Nephron (organoid): ENCODE results near the gene ENGASE.

ENCODE experiments used
- H3K27ac Mint-ChIP-seq, 3 experiments: 2 replicates each; pipeline ENCODE4 v1.8.0; 2020; ENCODE audit warnings: mixed read lengths in 3 of 3, mild to moderate bottlenecking in 2 of 3, moderate library complexity in 1 of 3
- H3K27me3 Mint-ChIP-seq: 2 replicates; pipeline ENCODE4 v1.8.0; 2021; ENCODE audit warnings: low read depth, mild to moderate bottlenecking, moderate library complexity, mixed read lengths
- H3K36me3 Mint-ChIP-seq: 2 replicates; pipeline ENCODE4 v1.8.0; 2020; ENCODE audit warnings: low read depth, mixed read lengths
- H3K4me1 Mint-ChIP-seq: 2 replicates; pipeline ENCODE4 v1.8.0; 2020; ENCODE audit warnings: mixed read lengths
- H3K4me3 Mint-ChIP-seq, 3 experiments: 2 replicates each; pipeline ENCODE4 v1.8.0; 2020; ENCODE audit warnings: mild to moderate bottlenecking in 3 of 3, mixed read lengths in 3 of 3, moderate library complexity in 2 of 3
- H3K9me3 Mint-ChIP-seq: 2 replicates; pipeline ENCODE4 v1.8.0; 2020; ENCODE audit warnings: mixed read lengths
- TF ChIP-seq, protein P1 (sequence below), 3 experiments: fragments of 200-600 bp; sonication (generic); IDR thresholded peaks; one replicate each; pipeline ENCODE4 v1.5.0; 2021; ENCODE audit warnings: antibody characterized with exemption in 3 of 3; ENCODE audit not compliant: unreplicated experiment in 3 of 3

Gene ENGASE

DNA sequence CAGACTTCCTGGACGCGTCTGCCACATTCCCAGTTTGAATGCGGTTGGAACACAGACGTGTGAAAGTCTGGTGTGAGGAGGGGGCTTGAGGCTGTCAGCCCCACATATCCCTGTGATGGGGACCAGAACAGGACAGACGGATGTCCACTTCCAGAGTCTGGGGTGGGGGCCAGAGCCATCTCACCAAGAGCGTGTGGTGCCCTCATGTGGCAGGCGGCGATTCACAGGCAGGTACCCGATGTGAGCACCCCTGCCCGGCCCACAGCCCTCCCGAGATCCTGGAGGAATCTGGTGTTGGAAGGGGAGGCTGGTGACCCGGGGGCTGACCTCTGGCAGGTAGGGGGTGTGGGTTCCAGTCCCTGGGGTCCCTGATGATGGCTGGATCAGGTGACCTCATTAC lies 51.5 kb downstream of the ENGASE start:
- TF ChIP-seq, protein P1, sequence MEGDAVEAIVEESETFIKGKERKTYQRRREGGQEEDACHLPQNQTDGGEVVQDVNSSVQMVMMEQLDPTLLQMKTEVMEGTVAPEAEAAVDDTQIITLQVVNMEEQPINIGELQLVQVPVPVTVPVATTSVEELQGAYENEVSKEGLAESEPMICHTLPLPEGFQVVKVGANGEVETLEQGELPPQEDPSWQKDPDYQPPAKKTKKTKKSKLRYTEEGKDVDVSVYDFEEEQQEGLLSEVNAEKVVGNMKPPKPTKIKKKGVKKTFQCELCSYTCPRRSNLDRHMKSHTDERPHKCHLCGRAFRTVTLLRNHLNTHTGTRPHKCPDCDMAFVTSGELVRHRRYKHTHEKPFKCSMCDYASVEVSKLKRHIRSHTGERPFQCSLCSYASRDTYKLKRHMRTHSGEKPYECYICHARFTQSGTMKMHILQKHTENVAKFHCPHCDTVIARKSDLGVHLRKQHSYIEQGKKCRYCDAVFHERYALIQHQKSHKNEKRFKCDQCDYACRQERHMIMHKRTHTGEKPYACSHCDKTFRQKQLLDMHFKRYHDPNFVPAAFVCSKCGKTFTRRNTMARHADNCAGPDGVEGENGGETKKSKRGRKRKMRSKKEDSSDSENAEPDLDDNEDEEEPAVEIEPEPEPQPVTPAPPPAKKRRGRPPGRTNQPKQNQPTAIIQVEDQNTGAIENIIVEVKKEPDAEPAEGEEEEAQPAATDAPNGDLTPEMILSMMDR (IDR thresholded peaks at IDR 0.05; ENCODE audit: unreplicated experiment in 3 of 3) = no peak
- peaks cover 25% of the 10 kb centered on the region for H3K27me3 Mint-ChIP-seq
- no peaks in the 10 kb centered on the region for H3K4me1 Mint-ChIP-seq
- no peaks in the 10 kb centered on the region for H3K9me3 Mint-ChIP-seq
- no peak overlapping the region for H3K27ac Mint-ChIP-seq
- H3K36me3 Mint-ChIP-seq = no peaks in the 10 kb centered on the region
- no peak overlapping the region for H3K4me3 Mint-ChIP-seq

DNA sequence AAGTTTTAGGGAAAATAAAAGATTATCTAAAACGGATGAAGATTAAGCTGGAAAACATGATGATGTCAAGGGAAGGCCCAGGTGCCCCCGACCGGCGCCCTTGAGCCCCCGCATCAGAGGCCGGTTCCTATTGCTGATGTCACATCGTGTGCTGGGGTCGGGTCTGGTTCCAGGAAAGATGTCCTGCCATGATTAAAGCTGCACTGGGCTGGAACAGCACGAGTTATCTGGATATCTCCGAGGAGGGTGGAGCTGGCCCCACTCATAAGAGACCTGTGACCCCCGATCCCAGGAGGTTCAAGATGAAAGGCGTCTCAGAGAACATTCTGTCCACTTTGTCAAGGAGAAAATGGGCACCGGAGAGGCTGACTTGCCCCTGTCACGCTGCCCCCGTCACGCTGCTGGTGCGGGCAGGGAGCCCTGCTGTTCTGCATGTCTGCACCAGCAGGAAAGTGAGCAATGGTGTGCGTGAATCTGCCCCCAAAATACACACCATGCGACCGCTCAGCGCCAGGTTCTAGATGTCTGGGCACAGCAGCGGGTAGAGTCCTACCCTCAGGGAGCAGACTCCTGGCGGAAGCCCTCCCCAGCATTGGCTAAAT lies 53.0 kb downstream of the ENGASE start:
- Mint-ChIP-seq H3K4me1 (no peaks in the 10 kb centered on the region), H3K4me3 (no peak overlapping the region)
- TF ChIP-seq, protein P1 (IDR thresholded peaks at IDR 0.05; ENCODE audit: unreplicated experiment in 3 of 3) = no peak

DNA sequence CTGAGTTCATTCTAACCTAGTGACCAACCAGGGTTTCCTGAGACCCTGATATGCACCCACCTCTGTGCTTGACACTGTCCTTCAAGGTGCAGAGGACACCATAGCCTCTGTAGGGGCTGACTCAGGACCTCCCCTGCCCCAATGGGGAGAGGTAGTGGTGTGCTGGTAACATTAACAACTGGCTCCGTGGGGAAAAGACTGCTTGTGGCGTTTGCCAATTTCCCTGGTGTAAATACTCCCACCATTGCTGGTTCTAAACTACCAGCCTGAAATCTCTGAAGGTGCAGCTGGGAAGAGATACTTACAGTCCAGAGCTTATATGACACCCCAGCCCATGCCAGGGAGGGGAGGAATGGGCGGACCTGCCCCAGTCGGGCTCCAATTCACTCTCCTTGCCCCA lies 54.9 kb downstream of the ENGASE start:
- peaks cover 22% of the 10 kb centered on the region for H3K27me3 Mint-ChIP-seq
- no peaks in the 10 kb centered on the region for H3K9me3 Mint-ChIP-seq
- H3K27ac Mint-ChIP-seq = no peak overlapping the region
- H3K36me3 Mint-ChIP-seq = no peaks in the 10 kb centered on the region
- H3K4me1 Mint-ChIP-seq = no peaks in the 10 kb centered on the region
- TF ChIP-seq, protein P1 (IDR thresholded peaks at IDR 0.05; ENCODE audit: unreplicated experiment in 3 of 3) = no peak
- no peak overlapping the region for H3K4me3 Mint-ChIP-seq

More for the DNA sequence above, 53.0 kb downstream of the ENGASE start:
- no peak overlapping the region for H3K27ac Mint-ChIP-seq
- peaks cover 28% of the 10 kb centered on the region for H3K27me3 Mint-ChIP-seq
- no peaks in the 10 kb centered on the region for H3K36me3 Mint-ChIP-seq
- no peaks in the 10 kb centered on the region for H3K9me3 Mint-ChIP-seq

DNA sequence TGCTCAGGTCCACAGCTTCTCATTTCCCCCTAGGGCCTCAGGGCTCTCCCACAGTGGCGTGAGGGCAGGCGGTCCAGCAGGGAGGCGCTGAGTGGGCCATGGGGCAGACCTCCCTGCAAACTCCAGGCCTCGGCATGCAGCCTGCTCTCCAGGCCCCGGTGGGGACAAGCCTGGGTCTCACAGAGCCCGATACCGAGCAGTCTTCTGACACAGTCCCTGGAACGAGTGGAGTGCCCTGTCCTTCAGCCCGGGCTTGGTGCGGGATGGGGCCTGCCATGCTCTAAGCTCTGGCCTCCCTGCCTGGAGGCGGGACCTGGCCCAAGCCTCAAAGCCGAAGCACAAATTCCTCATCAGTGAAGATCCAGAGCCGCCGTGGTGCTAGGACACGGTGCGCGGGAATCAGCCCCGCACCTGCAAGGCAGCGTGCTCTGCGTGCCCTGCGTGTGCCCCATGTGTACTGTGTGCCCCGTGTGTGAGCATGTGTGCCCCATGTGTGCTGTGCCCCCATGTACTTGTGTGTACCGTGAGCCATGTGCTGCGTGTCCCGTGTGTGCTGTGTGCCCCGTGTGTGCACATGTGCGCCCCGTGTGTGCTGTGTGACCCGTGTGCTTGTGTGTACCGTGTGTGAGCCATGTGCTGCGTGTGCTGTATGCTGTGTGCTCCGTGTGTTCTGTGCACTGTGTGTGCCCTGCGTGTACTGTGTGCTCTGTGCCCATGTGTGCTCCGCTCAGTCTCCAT lies 56.1 kb downstream of the ENGASE start:
- no peak overlapping the region for H3K27ac Mint-ChIP-seq
- TF ChIP-seq, protein P1 (IDR thresholded peaks at IDR 0.05; ENCODE audit: unreplicated experiment in 3 of 3) = no peak
- no peaks in the 10 kb centered on the region for H3K9me3 Mint-ChIP-seq
- H3K4me1 Mint-ChIP-seq = no peaks in the 10 kb centered on the region
- no peak overlapping the region for H3K4me3 Mint-ChIP-seq
- H3K36me3 Mint-ChIP-seq = no peaks in the 10 kb centered on the region
- H3K27me3 Mint-ChIP-seq = peaks cover 22% of the 10 kb centered on the region

DNA sequence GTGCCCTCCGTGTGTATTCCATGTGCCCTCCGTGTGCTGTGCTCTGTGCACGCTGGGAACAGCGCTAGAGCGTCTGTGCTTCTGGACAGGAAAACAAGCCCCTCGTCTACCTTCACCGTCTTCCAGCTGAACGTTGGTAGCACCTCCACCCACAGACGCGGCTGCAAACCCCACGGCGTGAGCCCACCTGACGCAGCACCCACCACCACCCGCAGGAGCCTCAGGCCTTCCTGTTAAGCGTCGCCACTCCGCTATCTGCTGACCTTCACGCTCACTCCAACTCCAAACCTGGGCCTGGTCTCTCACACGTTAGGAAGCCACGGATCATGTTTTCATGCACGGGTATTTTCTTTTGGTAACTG lies 56.6 kb downstream of the ENGASE start:
- no peaks in the 10 kb centered on the region for H3K4me1 Mint-ChIP-seq
- H3K4me3 Mint-ChIP-seq = no peak overlapping the region
- H3K9me3 Mint-ChIP-seq = no peaks in the 10 kb centered on the region
- H3K36me3 Mint-ChIP-seq = no peaks in the 10 kb centered on the region
- H3K27ac Mint-ChIP-seq = no peak overlapping the region
- TF ChIP-seq, protein P1 (IDR thresholded peaks at IDR 0.05; ENCODE audit: unreplicated experiment in 3 of 3) = no peak
- peaks cover 28% of the 10 kb centered on the region for H3K27me3 Mint-ChIP-seq

DNA sequence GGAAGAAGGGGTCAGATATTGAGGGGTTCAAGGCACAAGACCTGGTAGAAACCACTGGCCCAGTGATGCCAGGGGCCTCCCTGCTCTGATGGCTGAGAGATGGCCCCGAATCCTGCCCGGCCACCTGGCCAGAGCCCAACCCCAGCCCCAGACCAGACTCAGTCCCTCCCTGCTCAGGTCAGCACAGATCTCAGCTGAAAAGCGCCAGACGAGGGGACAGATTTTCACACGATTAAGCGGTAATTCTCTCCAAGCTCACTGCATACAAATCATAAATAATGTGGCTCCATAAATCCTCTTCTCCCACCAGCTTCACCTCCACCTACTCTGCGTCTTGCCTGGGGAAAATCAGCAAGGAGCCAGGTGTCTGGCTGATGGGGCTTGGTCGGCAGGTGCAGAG lies 57.1 kb downstream of the ENGASE start:
- Mint-ChIP-seq H3K9me3 (no peaks in the 10 kb centered on the region), H3K4me1 (no peaks in the 10 kb centered on the region), H3K4me3 (no peak overlapping the region), H3K27ac (no peak overlapping the region), H3K27me3 (peaks cover 28% of the 10 kb centered on the region), H3K36me3 (no peaks in the 10 kb centered on the region)
- TF ChIP-seq, protein P1 (IDR thresholded peaks at IDR 0.05; ENCODE audit: unreplicated experiment in 3 of 3) = no peak
